Gastrocnemius medialis (tissue), 4 donors: ENCODE data around the gene IL1F10.

Experiments
- CTCF ChIP-seq, 5 experiments: fragments of 450-650 bp in 3 of 5; fragments of 200-600 bp in 2 of 5; sonication (generic) in 2 of 5; IDR thresholded peaks in 4 of 5; conservative IDR thresholded peaks in 1 of 5; 1 replicate in 4 of 5; 2 replicates in 1 of 5; pipeline ENCODE4 v1.5.1; 2016 to 2019; ENCODE audit warnings: antibody characterized with exemption in 5 of 5, mild to moderate bottlenecking in 3 of 5, moderate library complexity in 3 of 5
- POLR2A ChIP-seq, 2 donors: fragments of 450-650 bp; IDR thresholded peaks; one replicate each; pipeline ENCODE4 v1.6.1; 2017; ENCODE audit warnings: antibody characterized with exemption in 2 of 2, mild to moderate bottlenecking in 2 of 2, moderate library complexity in 2 of 2

GRCh38 chr2:113089916-113090315, 22.1 kb downstream of the IL1F10 start:
- no peak for TF ChIP-seq CTCF (IDR thresholded peaks at IDR 0.05 in 4 of 5, conservative IDR thresholded peaks at IDR 0.05 in 1 of 5)
- no peak for TF ChIP-seq POLR2A (IDR thresholded peaks at IDR 0.05)
